Heart left ventricle (tissue), 16 donors: ENCODE results near the gene IMMP2L. TPM values are rescaled to one million over a fixed set of nuclear protein-coding genes. Genes with fewer than 3 reads are reported as not detected.

Source experiments
- ATAC-seq, 4 donors: fragments of 200-7000 bp; cut with Tn5 transposase; one replicate each; pipeline ENCODE4 v1.9.1; 2020 to 2022; ENCODE audit warnings: moderate library complexity in 4 of 4, mild to moderate bottlenecking in 3 of 4, moderate number of reproducible peaks in 1 of 4
- DNase-seq, 5 donors: peaks; one replicate each; pipeline ENCODE4 v3.0.0-alpha.2; 2020
- H3K27ac ChIP-seq, 12 donors: fragments of 200-600 bp; sonication (generic) in 4 of 12; one replicate each; pipeline versions ENCODE4 v1.5.0 to v1.8.0; 2016 to 2022; ENCODE audit warnings: mild to moderate bottlenecking in 2 of 12
- H3K27me3 ChIP-seq, 9 donors: fragments of 200-600 bp; sonication (generic) in 2 of 9; one replicate each; pipeline versions ENCODE4 v1.5.1 to v1.8.0; 2016 to 2022; ENCODE audit warnings: mild to moderate bottlenecking in 3 of 9
- H3K36me3 ChIP-seq, 9 donors: fragments of 200-600 bp; sonication (generic) in 2 of 9; one replicate each; pipeline versions ENCODE4 v1.5.0 to v1.8.0; 2018 to 2022; ENCODE audit warnings: mild to moderate bottlenecking in 2 of 9
- H3K4me1 ChIP-seq, 12 donors: fragments of 200-600 bp; sonication (generic) in 4 of 12; one replicate each; pipeline versions ENCODE4 v1.5.0 to v1.8.0; 2016 to 2022; ENCODE audit warnings: mild to moderate bottlenecking in 3 of 12
- H3K4me3 ChIP-seq, 12 donors: fragments of 200-600 bp; sonication (generic) in 4 of 12; one replicate each; pipeline versions ENCODE4 v1.5.0 to v1.8.0; 2017 to 2022; ENCODE audit warnings: mild to moderate bottlenecking in 9 of 12, moderate library complexity in 4 of 12
- H3K9me3 ChIP-seq, 12 donors: fragments of 200-600 bp; sonication (generic) in 4 of 12; one replicate each; pipeline versions ENCODE4 v1.5.0 to v1.8.0; 2016 to 2022; ENCODE audit warnings: mild to moderate bottlenecking in 1 of 12
- POLR2A ChIP-seq, 2 donors: fragments of 450-650 bp; IDR thresholded peaks; one replicate each; pipeline ENCODE4 v1.6.1; 2017; ENCODE audit warnings: antibody characterized with exemption in 2 of 2, mild to moderate bottlenecking in 2 of 2, moderate library complexity in 2 of 2
- WGBS, 4 donors: extraction: QIAGEN DNeasy Blood & Tissue Kit in 2 of 4; methylation state at CpG; one replicate each; pipeline versions ENCODE4 v1.1.5 to v1.1.7; 2013 to 2018; 5-methylcytosine and 5-hydroxymethylcytosine counted together
- intact Hi-C, 10 donors: fragments of 100-400 bp; cut with DNase I; formaldehyde crosslinking; loops; one replicate each; pipeline versions ENCODE4 v1.11.1 to v1.14.2; 2022
- polyA plus RNA-seq, 2 donors: library from polyadenylated mRNA; stranded (reverse); fragments of 200-250 nt; gene quantifications; one replicate each; pipeline ENCODE4 v1.2.3, GENCODE V29; 2013
- total RNA-seq, 9 donors: library from RNA; depleted of rRNA in 2 of 9; stranded (reverse); fragments of >200 nt in 2 of 9; fragmentation: NEBNext Ultra II Directional in 3 of 9; extraction: Animal tissue kit (Norgen Biotek cat#: 25700) in 3 of 9; gene quantifications; one replicate each; pipeline versions ENCODE4 v1.1.0 to v1.2.4, GENCODE V29; 2016 to 2023
- TF ChIP-seq, protein P1 (sequence below), 12 donors: fragments of 200-600 bp; sonication (generic) in 4 of 12; IDR thresholded peaks; one replicate each; pipeline versions ENCODE4 v1.5.0 to v1.8.0; 2018 to 2022; ENCODE audit warnings: antibody characterized with exemption in 12 of 12, mild to moderate bottlenecking in 5 of 12
- donor health status: ischemic (EF 13 %, LVEDD 7.1; RV severe dilation, severe dysfunction).
- donor health status: healthy with polysubstance abuse.
- donor health status: DM: no; HTN: yes; CAD: no.
- donor health status: DM: no; HTN: no; CAD: no.
- donor health status: ischemic (EF 25% LVEDD 6.9; RV normal size, moderate dysfunction).
- donor health status: ischemic (EF 25% LVEDD 5.7; RV mildly dilated, moderate dysfunction).
- donor health status: healthy.
- donor health status: DM: yes; HTN: yes; CAD: no.
- donor health status: ischemic (EF 35%, LVEDD 5.7; RV mildly dilated, moderate dysfunction).
- donor health status: nonischemic (EF 11% LVEDD 7.7; RV severe dilation, severe dysfunction).
- donor health status: DM: yes; HTN: yes; CAD: no.
- donor health status: PGD.
- donor health status: ischemic (EF 29% LVEDD 5.4; RV normal size, mild dysfunction).
- donor health status: nonischemic (EF 23%, LVEDD 6.1; RV moderate dilation, normal function).

IMMP2L gene
- total and polyA plus RNA-seq, 11 donors: 5.1 to 17.2 (median 15.9) TPM

DNA sequence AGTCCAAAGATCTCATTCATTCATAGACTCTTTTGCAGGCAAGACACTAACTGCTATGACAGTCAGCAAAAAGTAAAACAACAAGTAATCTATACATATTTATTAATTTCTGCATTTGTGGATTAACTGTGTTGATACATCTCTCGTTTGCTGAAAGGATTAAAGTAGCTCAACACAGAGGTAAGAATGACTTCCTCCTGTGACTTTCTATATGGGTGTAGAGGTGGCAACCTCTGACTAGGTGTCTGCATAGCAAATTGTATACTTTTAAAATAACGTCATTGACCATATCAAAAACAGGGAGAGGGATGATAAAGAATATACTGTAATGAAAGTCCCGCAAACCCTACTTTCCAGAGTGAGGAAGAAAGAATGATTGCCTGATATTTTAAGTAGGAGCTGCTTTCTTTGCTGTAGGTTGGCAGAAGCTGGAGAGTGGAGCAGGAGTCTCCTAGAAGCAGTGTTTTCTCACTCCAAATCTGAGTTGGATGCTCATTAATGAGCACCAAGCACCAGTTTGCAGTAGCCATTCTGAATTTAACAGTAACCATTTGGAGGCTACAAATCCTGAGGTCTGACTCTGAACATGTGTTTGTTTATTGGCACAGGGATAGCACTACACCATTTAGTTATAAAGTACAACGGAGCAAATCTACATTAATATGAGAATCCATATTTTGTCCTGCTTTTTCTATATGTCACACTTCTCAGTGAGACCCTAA lies 480.6 kb downstream of the IMMP2L start:
- Histone ChIP-seq H3K27ac (no peak overlapping the region), H3K4me3 (no peak overlapping the region), H3K36me3 (no peaks in the 10 kb centered on the region), H3K9me3 (no peaks in the 10 kb centered on the region), H3K27me3 (no peaks in the 10 kb centered on the region), H3K4me1 (peaks cover 0 to 15% (median 0%) of the 10 kb centered on the region in 12 donors)
- 89 to 94% (median 91%) methylated on average over 4 of the region's 4 CpGs for WGBS, 4 donors
- DNase-seq: no peak
- no peak for TF ChIP-seq POLR2A (IDR thresholded peaks at IDR 0.05)
- TF ChIP-seq, protein P1, sequence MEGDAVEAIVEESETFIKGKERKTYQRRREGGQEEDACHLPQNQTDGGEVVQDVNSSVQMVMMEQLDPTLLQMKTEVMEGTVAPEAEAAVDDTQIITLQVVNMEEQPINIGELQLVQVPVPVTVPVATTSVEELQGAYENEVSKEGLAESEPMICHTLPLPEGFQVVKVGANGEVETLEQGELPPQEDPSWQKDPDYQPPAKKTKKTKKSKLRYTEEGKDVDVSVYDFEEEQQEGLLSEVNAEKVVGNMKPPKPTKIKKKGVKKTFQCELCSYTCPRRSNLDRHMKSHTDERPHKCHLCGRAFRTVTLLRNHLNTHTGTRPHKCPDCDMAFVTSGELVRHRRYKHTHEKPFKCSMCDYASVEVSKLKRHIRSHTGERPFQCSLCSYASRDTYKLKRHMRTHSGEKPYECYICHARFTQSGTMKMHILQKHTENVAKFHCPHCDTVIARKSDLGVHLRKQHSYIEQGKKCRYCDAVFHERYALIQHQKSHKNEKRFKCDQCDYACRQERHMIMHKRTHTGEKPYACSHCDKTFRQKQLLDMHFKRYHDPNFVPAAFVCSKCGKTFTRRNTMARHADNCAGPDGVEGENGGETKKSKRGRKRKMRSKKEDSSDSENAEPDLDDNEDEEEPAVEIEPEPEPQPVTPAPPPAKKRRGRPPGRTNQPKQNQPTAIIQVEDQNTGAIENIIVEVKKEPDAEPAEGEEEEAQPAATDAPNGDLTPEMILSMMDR (IDR thresholded peaks at IDR 0.05): no peak
- intact Hi-C loops: no loop called here
- no peak for ATAC-seq

DNA sequence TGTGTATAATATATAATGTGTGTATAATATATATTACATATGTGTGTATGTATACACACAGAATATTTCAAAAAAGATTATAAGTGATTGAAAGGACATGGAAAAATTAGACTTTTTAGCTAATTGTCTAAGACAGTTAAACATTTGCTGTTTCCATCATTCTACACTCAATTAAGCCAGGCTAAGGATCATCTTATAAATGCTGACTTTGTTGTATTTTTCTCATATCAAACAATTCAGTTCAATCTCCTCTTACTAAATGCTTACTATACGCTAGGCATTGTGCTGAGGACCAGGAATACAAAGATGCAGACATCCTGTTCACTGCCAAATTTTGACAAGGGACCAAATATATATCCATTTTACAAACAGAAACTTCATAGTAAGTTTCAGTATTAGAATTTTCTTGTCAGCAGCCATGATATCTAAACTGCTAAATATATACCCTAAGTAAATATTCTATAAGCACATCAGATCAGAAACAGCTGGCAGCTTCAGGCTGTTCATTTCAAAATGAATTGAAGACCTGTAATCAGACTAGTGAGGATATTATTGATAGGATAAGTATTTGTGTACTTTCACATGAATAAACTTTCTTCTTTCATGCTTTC lies 481.7 kb downstream of the IMMP2L start:
- no peak for DNase-seq
- Histone ChIP-seq H3K4me3 (no peak overlapping the region), H3K27me3 (no peaks in the 10 kb centered on the region), H3K9me3 (no peaks in the 10 kb centered on the region), H3K36me3 (no peaks in the 10 kb centered on the region), H3K4me1 (peaks cover 0 to 15% (median 0%) of the 10 kb centered on the region in 12 donors), H3K27ac (no peak overlapping the region)
- TF ChIP-seq, protein P1 (IDR thresholded peaks at IDR 0.05): no peak
- no peak for TF ChIP-seq POLR2A (IDR thresholded peaks at IDR 0.05)
- intact Hi-C loops: no loop called here
- WGBS, 4 donors: 96 to 99% (median 97%) methylated on average over 1 of the region's 1 CpG
- no peak for ATAC-seq

DNA sequence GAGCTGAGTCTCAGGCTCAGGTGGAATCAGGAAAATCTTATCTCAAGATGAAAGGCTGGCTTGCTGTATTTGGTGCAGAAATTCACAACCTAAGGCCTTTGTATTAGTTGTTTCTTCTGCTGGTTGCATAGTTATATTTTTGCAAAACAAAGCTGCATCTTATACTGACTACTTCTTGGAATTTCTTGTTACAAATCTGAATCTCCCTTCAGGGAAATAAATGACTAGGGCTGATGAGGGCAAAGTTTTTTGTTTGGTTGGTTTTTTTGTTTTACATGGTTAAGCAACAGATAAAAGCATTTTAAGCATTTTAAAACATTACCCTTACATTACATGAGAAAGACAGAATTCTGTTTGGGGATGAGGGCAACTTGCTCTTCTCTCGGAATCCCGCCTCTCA lies 485.3 kb downstream of the IMMP2L start:
- Histone ChIP-seq H3K4me3 (no peak overlapping the region), H3K9me3 (no peaks in the 10 kb centered on the region), H3K36me3 (no peaks in the 10 kb centered on the region), H3K27ac (no peak overlapping the region), H3K4me1 (peaks cover 0 to 13% (median 0%) of the 10 kb centered on the region in 12 donors), H3K27me3 (no peaks in the 10 kb centered on the region)
- 94 to 100% (median 97%) methylated on average over 2 of the region's 2 CpGs for WGBS, 4 donors
- TF ChIP-seq, protein P1 (IDR thresholded peaks at IDR 0.05): no peak
- no peak for TF ChIP-seq POLR2A (IDR thresholded peaks at IDR 0.05)
- DNase-seq (no peak), ATAC-seq (no peak)
- intact Hi-C loops: loop anchor here in 2 of 10 donors (10.0 kb wide), 2 partner anchors 92 to 242 kb away; no protein-coding TSS in a partner anchor

DNA sequence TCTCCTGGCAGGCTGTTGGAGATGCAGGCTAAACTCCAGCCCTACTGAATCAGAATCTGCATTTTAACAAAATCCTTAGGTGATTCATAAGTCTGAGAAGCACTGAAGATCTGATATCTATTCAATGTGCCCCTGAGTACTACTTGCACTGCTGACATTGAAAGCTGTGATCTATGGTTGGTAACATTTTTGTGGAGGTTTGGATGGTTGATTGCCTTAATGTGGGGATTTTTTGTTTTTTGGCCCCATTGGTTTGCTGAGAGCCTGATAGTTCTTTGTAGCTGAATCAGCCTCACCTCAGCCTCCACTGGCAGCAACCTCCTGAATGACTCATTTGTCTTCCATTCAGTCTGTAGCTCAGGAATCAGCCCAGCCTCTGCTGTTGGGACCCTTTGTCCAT lies 486.1 kb downstream of the IMMP2L start:
- TF ChIP-seq, protein P1 (IDR thresholded peaks at IDR 0.05): no peak
- no peak for TF ChIP-seq POLR2A (IDR thresholded peaks at IDR 0.05)
- peaks cover 0 to 13% (median 0%) of the 10 kb centered on the region in 12 donors for H3K4me1 ChIP-seq
- no peaks in the 10 kb centered on the region for H3K27me3 ChIP-seq
- DNase-seq (no peak), ATAC-seq (no peak)
- intact Hi-C loops: loop anchor here in 2 of 10 donors (10.0 kb wide), 2 partner anchors 91 to 241 kb away; no protein-coding TSS in a partner anchor
- H3K36me3 ChIP-seq: no peaks in the 10 kb centered on the region
- no peaks in the 10 kb centered on the region for H3K9me3 ChIP-seq
- H3K4me3 ChIP-seq: no peak overlapping the region
- no peak overlapping the region for H3K27ac ChIP-seq
